ENCODE data around the gene TYMP. TPM values are rescaled to one million over a fixed set of nuclear protein-coding genes. Genes with fewer than 3 reads are reported as not detected.

Gene TYMP
- total RNA-seq, 1 experiment from 2014 or later: 12.3 TPM

- Histone ChIP-seq H4K20me1 (ENCODE audit: low read length) (no peaks in the 10 kb centered on the region), H3K36me3 (ENCODE audit: low read depth, low read length) (no peaks in the 10 kb centered on the region), H3K9me3 (ENCODE audit: low read length) (no peaks in the 10 kb centered on the region), H3K9me2 (replicated peaks; ENCODE audit: low read length) (no peaks in the 10 kb centered on the region), H3K27me3 (ENCODE audit: low read length) (no peaks in the 10 kb centered on the region), H3K79me2 (ENCODE audit: low read length) (no peaks in the 10 kb centered on the region), H2AFZ (ENCODE audit: low read length) (no peak overlapping the region), H3K4me2 (ENCODE audit: low read length) (no peak overlapping the region), H3K27ac (ENCODE audit: low read length) (no peak overlapping the region), H3K9ac (ENCODE audit: low read length) (no peak overlapping the region), H3K4me3 (ENCODE audit: low read length) (no peak overlapping the region), H3K4me1 (ENCODE audit: insufficient read depth, low read length) (no peaks in the 10 kb centered on the region), H3F3A (ENCODE audit: low read length, unreplicated experiment) (no peaks in the 10 kb centered on the region)
- BruUV-seq (replicated peaks): no TSS peak
- ChIA-PET POLR2A (ENCODE audit: unreplicated experiment) (no interaction called here), CTCF (no interaction called here)
- TF ChIP-seq, protein P1, sequence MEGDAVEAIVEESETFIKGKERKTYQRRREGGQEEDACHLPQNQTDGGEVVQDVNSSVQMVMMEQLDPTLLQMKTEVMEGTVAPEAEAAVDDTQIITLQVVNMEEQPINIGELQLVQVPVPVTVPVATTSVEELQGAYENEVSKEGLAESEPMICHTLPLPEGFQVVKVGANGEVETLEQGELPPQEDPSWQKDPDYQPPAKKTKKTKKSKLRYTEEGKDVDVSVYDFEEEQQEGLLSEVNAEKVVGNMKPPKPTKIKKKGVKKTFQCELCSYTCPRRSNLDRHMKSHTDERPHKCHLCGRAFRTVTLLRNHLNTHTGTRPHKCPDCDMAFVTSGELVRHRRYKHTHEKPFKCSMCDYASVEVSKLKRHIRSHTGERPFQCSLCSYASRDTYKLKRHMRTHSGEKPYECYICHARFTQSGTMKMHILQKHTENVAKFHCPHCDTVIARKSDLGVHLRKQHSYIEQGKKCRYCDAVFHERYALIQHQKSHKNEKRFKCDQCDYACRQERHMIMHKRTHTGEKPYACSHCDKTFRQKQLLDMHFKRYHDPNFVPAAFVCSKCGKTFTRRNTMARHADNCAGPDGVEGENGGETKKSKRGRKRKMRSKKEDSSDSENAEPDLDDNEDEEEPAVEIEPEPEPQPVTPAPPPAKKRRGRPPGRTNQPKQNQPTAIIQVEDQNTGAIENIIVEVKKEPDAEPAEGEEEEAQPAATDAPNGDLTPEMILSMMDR (conservative IDR thresholded peaks at IDR 0.05; ENCODE audit: low read depth, low read length): no peak
- TF ChIP-seq EZH2phosphoT487 (IDR thresholded peaks at IDR 0.05; ENCODE audit: borderline replicate concordance, low read length) (no peak), EZH2 (IDR thresholded peaks at IDR 0.05; ENCODE audit: low read length, unreplicated experiment) (no peak)
- ATAC-seq: no peak
- intact Hi-C loops (cut with micrococcal nuclease): no loop called here
- DNase-seq: no peak
Measured at GRCh38 chr22:50490531-50491308, 39.1 kb downstream of the TYMP start.

DNA sequence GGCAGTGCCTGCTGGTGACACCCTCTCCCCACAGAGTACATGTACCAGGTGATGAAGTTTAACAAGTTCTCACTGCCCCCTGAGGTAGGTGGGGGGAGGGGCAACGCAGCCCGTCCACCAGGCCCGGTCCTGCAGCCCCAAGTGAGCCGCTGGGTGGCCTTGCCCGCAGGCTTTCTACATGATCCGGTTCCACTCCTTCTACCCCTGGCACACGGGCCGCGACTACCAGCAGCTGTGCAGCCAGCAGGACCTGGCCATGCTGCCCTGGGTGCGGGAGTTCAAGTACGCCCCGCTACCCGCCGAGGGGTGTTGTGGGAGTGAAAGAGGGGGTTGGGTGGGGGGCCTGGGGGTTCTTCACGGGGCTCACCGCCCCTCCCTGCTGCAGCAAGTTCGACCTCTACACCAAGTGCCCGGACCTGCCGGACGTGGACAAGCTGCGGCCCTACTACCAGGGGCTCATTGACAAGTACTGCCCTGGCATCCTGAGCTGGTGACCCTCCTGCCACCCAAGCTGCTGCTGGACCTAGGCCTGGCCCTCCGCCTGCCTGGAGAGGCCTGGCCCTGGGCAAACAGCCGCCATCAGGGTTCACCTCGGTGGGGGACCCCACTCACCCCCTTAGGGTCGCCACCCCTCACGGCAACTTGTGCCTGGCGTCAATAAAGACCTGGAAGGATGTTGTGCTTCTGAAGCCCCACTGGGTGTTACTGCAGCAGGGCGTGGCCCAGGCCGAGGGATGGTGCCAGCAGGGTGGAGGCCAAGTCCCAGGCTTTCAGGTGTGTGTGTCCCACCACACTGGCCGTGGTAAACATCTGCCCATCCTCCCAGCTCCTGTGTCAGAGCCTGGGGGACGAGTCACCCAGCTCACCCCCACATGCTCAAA, 40.2 kb downstream of the TYMP start:
- no peaks in the 10 kb centered on the region for H3K9me3 ChIP-seq (ENCODE audit: low read length)
- H3K36me3 ChIP-seq (ENCODE audit: low read depth, low read length): no peaks in the 10 kb centered on the region
- no peaks in the 10 kb centered on the region for H3K9me2 ChIP-seq (replicated peaks; ENCODE audit: low read length)
- DNase-seq (no peak), ATAC-seq (no peak)
- TF ChIP-seq EZH2 (IDR thresholded peaks at IDR 0.05; ENCODE audit: low read length, unreplicated experiment) (no peak), EZH2phosphoT487 (IDR thresholded peaks at IDR 0.05; ENCODE audit: borderline replicate concordance, low read length) (no peak)
- TF ChIP-seq, protein P1 (conservative IDR thresholded peaks at IDR 0.05; ENCODE audit: low read depth, low read length): no peak
- H3K4me1 ChIP-seq (ENCODE audit: insufficient read depth, low read length): no peaks in the 10 kb centered on the region
- no peaks in the 10 kb centered on the region for H3F3A ChIP-seq (ENCODE audit: low read length, unreplicated experiment)
- no peak overlapping the region for H2AFZ ChIP-seq (ENCODE audit: low read length)
- no peak overlapping the region for H3K9ac ChIP-seq (ENCODE audit: low read length)
- no peaks in the 10 kb centered on the region for H3K79me2 ChIP-seq (ENCODE audit: low read length)
- H3K4me2 ChIP-seq (ENCODE audit: low read length): no peak overlapping the region
- ChIA-PET CTCF (no interaction called here), POLR2A (ENCODE audit: unreplicated experiment) (no interaction called here)
- no TSS peak for BruUV-seq (replicated peaks)
- H3K27ac ChIP-seq (ENCODE audit: low read length): no peak overlapping the region
- no peak overlapping the region for H3K4me3 ChIP-seq (ENCODE audit: low read length)
- H3K27me3 ChIP-seq (ENCODE audit: low read length): no peaks in the 10 kb centered on the region
- intact Hi-C loops (cut with micrococcal nuclease): no loop called here
- no peaks in the 10 kb centered on the region for H4K20me1 ChIP-seq (ENCODE audit: low read length)
